ENCODE measurements around the gene PRLR.
"Not testable (repeated sequence)": the region's sequence is repeated elsewhere in the genome, so short reads cannot be mapped to it uniquely, and the experiment has no call there.

PRLR gene

DNA sequence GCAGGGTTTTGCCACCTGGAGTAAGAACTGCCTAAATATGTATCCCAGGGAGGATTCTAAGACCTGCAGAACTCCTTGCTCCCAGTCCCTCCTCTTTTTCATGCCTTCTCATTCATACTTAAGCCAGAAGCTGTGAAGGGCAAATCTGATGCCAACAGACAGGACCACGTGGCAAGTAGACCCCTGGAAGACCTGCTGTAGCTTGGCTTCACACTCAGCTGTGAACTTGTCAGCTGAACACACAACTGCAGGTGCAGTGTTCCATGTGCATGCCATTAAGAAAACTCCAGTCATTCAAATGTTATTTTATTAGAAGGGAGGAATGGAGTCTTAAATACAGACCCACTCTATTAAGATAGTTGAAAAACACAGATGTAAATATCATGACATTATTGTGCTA lies 103.3 kb downstream of the PRLR start:
- DNase-seq (ENCODE audit: low spot score), result no peak

DNA sequence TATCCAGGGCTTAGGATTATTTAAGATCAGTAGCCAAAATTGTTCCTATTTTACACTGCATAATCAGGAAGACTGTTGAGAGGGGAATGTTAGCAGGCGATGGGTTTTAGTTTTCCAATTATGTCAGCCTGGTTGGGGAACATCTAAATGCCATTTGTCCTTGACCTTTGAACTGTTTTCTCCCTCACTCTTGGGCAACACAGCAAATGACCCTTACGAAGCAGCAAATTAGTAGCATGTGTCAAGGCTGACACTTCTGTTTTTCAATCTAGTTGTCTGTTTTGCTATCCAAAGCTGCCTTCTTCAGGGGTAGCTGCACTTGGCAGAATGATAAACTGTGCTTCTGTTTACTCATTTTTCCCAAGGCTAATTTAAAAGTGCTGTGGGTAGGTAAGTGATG lies 104.5 kb downstream of the PRLR start:
- DNase-seq (ENCODE audit: low spot score), result no peak

DNA sequence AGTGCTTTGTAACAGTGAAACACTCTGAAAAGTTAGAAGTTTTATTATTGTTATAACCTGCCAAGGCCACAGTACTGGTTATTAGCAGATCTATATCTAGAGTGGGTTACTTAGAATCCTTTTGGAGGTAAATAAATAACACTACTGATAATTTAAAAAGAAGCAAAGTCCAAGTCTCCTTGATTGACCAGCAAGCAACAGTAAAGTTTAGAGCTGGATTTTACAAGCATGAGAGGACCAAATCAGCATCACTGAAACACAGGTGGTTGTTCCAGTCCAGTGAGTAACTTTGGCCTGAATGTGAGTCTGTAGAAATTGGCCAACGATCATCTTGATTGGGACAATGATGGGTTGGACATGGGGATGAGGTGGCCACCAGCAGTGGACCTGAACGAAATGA lies 105.4 kb downstream of the PRLR start:
- DNase-seq (ENCODE audit: low spot score), result no peak

DNA sequence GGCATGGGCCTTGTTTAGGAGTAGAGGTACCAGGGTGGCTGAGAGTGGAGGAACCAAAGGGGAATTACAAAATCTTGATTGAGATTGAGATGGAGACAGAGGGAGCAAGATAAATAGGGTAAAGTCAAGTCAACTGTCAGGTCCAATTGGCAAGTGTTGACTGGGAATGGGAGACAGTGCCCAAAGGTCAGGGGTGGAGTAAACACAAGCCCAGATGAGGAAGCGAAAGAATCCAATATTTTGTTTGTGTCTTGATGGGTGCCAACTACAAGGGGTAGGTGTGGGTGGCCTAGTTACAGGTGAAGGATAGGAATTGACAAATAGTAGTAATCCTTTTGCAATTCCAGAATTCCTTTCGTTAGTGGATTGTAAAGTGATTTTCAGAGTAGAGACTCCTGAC lies 107.5 kb downstream of the PRLR start:
- no peak for DNase-seq (ENCODE audit: low spot score)

DNA sequence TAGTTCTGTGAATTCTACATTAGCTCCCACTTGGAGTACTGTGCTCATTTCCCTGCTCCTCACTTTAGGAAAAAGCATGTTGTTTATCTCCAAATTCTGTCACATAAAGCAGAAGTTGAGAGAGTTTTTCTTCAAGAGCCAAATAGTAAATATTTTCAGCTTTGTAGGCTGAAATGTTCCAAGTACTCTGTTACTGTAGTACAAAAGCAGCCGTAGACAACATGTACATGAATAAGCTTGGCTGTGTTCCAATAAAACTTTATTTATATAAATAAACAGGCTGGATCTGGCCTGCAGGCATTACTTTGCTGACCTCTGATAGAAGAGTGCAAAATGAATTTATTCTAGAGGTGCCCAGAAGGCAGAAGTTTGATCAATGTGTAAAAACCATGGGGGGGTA lies 109.6 kb downstream of the PRLR start:
- DNase-seq (ENCODE audit: low spot score), result no peak

DNA sequence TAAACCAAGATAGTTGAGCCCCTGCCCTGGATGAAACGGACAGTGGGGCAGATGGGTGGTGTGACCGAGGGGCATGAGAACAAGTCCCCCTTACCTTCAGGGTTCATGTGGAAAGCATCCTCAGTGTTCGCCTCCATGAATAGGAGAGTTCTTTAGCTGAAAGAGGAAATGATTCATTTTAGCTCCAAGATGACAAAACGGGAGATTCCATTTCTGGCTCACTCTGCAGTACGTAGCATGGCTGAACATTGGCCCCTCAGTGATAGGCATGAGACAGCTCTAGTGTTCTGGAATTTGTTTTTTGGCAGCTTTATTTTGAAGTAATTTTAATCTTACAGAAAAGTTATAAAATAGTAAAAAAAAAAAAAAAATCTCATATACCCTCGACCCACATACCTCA lies 112.3 kb downstream of the PRLR start:
- DNase-seq (ENCODE audit: low spot score), result no peak

DNA sequence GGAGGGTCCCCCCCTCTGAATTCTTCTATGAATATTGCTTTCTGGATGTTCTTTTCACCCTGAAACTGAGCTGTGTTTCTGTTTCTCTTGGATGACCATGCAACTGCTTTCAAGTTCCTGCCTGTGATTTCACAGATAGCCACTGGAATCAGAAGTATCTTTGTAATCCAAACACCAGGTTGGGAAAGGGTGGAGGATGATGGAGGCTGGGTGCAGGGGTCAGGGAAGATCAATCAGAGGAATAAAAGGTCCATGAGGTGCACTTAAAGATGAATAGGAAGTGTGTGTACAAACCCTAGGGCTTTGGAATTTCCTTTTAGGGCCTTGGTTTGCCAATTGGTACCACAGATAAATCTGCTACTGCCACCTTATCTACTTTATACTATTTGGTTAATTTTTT lies 114.4 kb downstream of the PRLR start:
- DNase-seq (ENCODE audit: low spot score), result no peak

DNA sequence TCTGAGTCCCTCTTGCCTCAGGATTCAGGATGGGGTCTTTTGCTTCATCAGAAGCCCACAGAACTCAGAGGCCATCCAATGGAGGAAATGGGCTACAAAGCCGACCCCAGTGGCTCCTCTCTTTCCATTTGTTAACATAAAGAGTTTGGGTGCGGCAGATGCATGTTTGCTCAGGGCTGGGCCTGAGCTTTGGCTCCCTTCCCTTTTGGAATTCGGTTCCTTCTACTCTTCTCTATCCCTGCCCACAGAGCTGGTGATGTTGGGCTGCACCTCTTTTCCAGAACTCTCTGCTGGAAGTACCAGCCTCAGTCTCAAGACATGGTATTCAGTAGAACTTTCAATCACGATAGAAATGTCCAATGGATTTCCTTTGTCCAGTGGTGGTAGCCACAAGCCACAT lies 115.6 kb downstream of the PRLR start:
- DNase-seq (ENCODE audit: low spot score), result no peak

DNA sequence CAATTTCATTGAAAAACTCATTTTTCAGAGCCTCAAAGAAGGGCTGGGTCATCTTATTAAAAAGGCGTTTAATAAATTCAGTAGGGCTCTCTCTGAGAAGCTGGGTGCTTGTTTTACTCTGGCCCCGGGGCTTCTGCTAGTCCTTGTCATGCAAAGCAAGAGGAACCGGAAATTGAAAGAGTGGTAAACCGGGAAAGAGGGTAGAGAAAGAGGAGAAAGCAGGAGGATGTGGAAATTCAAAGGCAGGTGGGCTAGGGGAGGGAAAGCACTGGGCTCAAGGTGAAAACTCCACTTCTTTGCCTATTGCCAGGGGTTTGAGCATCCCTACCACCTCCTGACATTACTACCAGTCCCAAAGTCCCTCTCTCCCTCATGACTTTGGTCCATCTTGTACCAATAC lies 118.0 kb downstream of the PRLR start:
- no peak for DNase-seq (ENCODE audit: low spot score)

DNA sequence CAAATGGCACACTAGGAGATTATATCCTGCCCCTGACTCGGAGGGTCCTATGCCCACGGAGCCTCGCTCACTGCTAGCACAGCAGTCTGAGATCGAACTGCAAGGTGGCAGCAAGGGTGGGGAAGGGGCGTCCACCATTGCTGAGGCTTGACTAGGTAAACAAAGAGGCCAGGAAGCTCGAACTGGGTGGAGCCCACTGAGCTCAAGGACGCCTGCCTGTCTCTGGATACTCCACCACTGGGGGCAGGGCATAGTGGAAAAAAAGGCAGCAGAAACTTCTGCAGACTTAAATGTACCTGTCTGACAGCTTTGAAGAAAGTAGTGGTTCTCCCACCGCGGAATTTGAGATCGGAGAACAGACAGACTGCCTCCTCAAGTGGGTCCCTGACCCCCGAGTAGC lies 125.7 kb downstream of the PRLR start:
- DNase-seq (ENCODE audit: low spot score), result not testable (repeated sequence)

DNA sequence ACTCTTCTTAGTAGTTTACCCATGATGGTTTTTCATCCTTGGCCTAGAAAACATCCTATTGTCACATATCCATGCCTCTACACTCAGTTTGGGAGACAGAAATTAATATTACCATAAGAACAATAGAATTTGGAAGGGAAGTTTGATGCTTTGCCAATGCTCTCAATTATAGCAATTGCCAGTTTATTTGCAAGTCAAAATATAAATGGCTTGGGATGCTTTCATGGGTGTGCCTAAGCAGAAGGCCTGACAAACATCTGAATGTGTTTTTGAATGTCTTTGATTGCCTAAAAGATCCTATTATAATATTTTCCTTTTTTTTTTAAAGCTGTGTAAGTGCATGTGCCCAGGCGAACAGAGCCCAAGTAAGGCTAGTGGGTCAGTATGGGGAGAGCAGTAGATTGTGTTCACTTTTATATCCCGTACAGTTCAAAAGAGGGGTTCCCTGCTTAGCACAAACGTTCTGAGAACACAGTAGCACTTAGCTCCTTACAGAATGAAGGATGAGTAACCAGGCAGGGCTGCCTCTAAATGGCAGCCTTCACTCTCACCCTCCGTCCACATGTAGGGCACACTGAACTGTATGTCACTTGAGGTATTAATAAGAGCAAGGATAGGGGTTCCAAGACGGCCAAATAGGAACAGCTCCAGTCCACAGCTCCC lies 126.5 kb downstream of the PRLR start:
- no peak for DNase-seq (ENCODE audit: low spot score)

DNA sequence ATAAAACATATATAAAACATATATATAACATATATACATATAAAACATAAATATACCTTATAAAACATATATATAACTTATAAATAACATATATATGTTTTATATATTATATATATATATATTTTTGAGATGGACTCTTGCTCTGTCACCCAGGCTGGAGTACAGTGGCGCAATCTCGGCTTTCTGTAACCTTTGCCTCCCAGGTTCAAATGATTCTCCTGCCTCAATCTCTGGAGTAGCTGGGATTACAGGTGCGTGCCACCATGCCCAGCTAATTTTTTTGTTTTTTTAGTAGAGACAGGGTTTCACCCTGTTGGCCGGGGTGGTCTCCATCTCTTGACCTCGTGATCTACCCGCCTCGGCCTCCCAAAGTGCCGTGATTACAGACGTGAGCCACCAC lies 128.6 kb downstream of the PRLR start:
- DNase-seq (ENCODE audit: low spot score), result not testable (repeated sequence)

DNA sequence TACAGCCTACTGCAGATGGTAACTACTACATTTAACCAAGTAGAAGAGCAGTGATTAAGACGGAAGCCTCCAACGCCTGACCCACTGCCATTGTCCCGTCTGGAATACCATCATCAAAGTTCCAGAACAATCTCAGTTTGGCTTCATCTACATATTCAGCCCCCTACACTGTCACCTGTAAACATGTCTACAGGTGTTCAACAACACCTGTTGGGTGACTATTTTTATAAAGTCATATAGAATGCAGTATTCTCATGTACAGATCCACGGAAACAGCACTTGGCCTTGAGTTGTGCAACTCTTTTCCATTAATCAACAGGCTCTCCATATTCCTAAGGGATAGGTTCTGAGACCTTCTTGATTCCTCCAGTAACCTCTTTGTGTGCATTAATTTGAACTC lies 129.3 kb downstream of the PRLR start:
- no peak for DNase-seq (ENCODE audit: low spot score)

DNA sequence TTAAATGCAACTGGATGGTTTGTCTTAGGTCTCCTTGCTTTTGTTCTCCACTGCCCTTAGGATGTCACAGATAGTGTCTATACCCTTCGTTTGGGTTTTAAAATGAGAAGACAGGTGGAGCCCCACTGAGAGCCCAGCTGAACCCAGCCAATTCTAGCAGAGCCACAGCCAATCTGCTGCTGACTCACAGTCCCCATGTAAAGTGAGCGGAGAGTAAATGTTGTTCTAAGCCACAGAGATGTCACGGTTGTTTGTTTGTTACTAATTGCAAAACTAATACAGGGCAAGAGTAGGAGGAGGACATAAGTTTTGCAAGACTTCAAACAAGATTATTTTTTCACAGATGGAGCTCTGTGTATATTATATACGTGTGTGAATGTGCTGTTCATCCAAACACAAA lies 132.1 kb downstream of the PRLR start:
- no peak for DNase-seq (ENCODE audit: low spot score)

DNA sequence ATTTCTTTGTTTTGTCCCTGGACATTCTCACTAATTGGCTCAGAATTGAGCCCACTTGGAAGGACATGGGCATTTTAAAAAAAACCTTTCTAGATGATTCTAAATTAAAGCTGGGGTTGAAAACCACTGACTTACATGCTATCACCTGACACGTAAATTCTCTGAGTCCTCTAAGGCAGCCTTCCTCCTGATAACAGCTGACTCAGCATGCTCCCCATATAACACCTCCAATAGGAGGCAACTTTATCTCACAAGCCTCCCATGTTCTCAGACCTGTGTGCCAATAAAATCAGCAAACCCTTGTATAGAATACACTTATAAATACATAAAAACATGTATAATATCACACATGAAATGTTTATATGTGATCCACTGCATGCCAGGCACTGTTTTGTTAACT lies 133.4 kb downstream of the PRLR start:
- DNase-seq (ENCODE audit: low spot score), result no peak

DNA sequence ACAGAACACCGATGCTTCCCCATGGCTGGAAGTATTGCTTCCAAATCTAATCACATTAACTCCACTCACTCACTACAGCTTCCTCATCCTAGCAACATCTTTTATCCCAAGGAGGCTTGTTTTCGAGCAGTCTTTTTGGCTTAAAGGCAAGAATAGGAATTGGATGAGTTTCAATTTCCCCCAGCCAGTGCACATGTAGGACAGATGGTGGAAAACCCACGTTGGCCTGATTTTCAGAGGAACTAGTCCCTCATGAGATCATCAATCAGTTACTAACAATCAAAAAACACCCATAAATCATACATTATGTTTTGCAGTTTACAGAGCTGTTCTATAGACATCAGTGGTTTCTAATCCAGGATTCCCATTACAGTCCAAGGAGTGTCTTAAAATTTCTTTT lies 134.1 kb downstream of the PRLR start:
- no peak for DNase-seq (ENCODE audit: low spot score)

DNA sequence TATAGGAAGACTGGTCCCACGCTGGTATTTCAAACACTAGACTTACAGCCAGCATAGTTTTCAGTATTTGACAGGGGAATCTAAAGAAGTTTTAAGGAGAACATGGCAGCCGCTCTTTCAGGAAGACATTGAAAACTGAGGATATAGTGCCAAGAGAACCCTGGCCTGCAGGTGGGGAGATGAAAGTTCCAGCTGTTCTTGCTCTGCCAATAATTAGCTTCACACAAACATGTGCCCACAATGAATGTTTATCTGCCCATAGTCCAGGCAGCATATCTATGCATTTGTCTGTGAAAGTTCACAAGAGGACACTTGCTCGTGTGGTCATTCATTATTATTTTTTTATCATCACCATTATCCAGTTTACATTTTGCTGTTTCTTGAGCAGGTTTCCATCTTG lies 134.9 kb downstream of the PRLR start:
- no peak for DNase-seq (ENCODE audit: low spot score)

DNA sequence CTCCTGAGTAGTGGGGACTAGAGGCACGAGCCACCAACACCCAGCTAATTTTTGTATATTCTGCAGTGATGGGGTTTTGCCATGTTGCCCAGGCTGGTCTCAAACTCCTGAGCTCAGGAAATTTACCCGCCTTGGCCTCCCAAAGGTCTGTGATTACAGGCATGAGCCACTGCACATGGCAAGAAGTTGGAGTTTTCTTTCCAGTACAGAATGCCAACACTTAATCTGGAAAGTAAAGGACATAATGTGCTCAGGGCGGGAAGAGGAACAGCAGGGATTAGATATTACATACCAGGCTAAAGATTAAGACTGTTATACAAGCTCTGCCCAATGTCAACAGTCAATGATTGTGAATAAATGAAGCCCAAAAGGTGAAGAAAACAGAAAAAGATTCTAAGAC lies 135.3 kb downstream of the PRLR start:
- no peak for DNase-seq (ENCODE audit: low spot score)

DNA sequence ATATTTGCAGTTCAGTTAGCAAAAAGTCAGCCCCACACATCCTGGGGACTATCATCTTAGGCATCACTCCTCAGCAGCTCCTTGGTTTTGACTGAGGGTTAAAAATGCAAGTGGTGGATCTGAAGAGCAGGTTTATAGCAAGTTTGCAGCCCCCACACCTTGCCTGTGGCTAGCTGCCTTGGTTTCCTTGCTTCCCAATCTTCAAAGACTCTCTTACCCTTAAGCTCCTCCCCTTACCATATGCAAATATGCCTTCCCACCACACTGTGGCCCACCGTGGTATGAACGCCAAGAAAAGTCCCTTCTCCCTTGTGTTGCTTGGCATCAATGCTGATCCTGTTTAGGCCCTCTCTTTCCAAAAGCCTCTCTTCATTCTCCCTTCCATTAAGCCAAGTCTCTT lies 137.6 kb downstream of the PRLR start:
- DNase-seq (ENCODE audit: low spot score), result no peak

DNA sequence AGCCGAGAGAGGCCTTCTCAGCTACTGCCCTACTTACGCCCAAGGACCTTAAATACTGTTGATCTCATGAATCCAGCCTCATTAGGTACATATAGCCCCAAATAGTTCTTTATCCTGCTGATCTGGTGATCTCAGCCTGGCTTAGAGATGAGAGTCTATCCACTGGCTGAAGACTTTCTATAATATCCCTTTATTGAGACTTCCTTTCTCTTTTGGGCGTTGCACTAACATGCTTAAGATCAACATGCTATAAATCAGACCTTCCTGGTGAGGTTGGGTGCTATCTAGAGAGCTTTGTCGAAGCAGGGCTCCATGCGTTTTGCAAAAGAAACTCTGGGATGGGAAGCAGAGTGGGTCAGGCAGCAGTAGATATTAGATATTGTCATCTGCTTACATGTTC lies 138.6 kb downstream of the PRLR start:
- DNase-seq (ENCODE audit: low spot score), result no peak

DNA sequence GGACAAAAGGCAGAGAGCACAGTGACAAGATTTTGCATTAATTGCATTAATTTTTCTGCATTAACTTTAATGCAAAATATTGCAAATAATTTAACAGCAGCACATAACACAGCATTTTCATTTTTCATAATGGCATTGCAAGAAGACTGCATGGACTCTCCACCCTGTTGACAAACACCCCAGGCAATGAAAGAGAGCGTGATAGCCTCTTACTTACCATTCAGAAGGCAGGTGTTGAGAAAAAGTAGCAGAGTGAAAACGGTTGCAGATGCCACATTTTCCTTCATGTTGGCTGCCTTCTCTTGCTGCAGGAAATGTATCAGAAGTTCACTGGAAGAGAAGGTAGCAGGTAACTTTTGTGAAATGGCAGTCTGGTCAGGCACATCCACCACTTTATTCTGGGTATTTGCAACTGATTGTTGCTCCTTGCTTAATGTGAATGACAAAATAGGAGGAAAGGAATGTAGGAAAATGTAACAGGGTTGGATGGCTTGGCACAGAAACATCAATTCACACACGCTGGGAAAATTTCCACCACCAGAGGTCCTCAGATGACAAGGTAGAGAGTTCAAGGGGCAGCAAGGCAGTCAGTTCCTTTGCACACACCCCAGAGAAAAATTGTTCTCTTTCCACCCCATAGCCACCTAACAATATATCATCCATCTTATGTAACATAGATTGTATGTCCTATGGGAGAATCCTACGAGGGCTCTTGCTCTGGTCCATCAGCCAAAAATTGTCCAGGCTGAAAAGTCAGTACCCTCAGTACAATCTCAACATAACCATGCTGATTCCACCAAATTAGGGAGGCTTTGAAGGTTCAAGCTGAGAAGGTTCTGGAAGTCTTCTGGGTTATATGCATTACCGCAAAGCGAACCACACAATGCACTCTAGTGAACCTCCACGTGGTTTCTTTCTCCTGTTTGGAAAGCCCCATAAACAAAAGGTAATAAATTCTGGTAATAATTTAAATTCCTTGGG lies 140.7 kb downstream of the PRLR start:
- peak; percentile 69 for DNase-seq (ENCODE audit: low spot score)

DNA sequence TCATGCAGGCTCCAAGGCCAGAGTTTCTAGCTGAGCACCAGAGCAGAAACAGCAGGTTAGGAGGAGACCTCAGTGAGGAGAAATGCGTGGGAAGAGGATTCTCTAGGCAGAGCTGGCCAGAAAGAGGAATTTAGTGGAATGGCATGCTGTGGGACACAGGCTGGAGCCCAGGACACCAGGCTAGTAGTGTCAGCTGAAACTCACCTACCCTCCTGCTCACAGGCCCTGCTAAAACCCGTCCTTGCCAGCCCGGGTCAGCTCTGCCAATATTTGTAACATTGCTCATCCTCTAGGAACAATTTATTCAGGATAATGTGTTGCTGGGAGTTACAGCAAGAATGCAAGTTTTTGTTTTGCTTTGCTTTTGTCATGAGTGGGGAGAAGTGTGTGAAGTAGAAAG lies 142.3 kb downstream of the PRLR start:
- DNase-seq (ENCODE audit: low spot score), result peak; percentile 25

DNA sequence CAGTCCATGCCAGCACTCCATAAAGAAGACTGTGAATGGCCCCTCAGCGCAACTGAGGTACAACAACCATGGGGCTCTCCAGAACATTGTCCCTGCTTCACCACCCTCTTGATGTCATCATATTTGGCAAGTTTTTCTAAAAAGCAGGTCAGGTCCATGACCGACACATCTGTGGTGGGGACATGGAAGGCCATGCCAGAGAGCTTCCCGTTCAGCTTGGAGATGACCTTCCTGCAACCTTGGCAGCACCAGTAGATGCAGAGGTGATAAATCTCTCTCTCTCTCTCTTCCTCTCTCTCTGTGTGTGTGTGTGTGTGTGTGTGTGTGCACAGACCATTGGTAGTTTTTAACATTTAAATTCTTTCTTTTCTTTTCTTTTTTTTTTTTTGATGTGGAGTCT lies 147.1 kb downstream of the PRLR start:
- no peak for DNase-seq (ENCODE audit: low spot score)

DNA sequence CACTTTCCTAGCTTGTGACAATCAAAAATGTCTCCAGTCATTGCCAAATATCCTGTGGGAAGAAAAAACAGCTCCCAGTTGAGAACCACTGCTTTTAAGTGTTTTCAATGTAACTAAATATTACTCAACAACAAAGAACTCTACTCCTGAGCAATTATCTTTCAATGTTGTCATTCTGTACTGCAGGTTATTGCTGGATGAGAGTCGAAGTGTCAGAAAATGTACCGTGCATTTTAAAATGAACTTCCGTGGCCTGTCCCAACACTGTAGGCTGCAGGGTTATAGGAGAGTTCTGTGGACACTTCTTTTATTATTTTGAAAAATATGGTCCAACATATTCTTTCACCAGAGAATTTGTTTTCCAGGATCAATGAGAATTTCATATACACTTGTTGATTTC lies 147.8 kb downstream of the PRLR start:
- no peak for DNase-seq (ENCODE audit: low spot score)

Measured in AG08396 (cell line).